Activated CD4-positive, alpha-beta T cell treated with anti-CD3 and anti-CD28 coated beads, Interleukin-2, amount 10 ng/mL, durations not matched to agents 24 days and 14 days (primary cell): Measurements from ENCODE around the gene GPNMB. TPM values are rescaled to one million over a fixed set of nuclear protein-coding genes. Genes with fewer than 3 reads are reported as not detected.
"Not testable (repeated sequence)": the region's sequence is repeated elsewhere in the genome, so short reads cannot be mapped to it uniquely, and the experiment has no call there.

Source experiments
- DNase-seq: peaks from one replicate; pipeline ENCODE4 v3.0.0; 2022
- H3K27ac Mint-ChIP-seq: one replicate; pipeline ENCODE4 v1.8.0; 2022; ENCODE audit warnings: mild to moderate bottlenecking, mixed read lengths
- H3K27me3 Mint-ChIP-seq: one replicate; pipeline ENCODE4 v1.8.0; 2022; ENCODE audit warnings: mixed read lengths
- H3K36me3 Mint-ChIP-seq: one replicate; pipeline ENCODE4 v1.8.0; 2022; ENCODE audit warnings: low read depth, mild to moderate bottlenecking, mixed read lengths
- H3K4me1 Mint-ChIP-seq: one replicate; pipeline ENCODE4 v1.8.0; 2021; ENCODE audit warnings: mixed read lengths
- H3K4me3 Mint-ChIP-seq: one replicate; pipeline ENCODE4 v1.8.0; 2022; ENCODE audit warnings: mild to moderate bottlenecking, moderate library complexity, mixed read lengths
- H3K9me3 Mint-ChIP-seq: one replicate; pipeline ENCODE4 v1.8.0; 2021; ENCODE audit warnings: mixed read lengths
- intact Hi-C: fragments of 100-400 bp; cut with micrococcal nuclease; formaldehyde crosslinking; loops from one replicate; pipeline ENCODE4 v1.15.1; 2023
- total RNA-seq: library from RNA; stranded (reverse); gene quantifications from 2 replicates; pipeline ENCODE4 v1.2.3, GENCODE V29; 2022

The GPNMB gene
- 0.95 and 1.3 TPM in 2 replicates for total RNA-seq

DNA sequence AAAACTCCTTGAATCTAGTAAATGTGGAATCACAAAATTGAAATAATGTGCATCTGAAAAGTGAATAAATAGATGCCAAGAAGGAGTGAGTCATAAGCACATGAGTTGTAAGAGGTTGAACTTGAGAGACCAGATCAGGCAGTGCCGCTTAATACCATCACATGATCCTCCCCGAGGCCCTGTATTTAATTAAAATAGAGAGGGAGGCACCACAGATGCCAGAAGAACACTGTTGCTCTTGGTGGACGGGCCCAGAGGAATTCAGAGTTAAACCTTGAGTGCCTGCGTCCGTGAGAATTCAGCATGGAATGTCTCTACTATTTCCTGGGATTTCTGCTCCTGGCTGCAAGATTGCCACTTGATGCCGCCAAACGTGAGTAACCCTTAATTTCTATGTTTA lies at the start of gene GPNMB:
GPNMB (plus strand) TSS at position 221 of the 400 bp plus-strand sequence; CDS start at position 304, 83 bp downstream.
- Mint-ChIP-seq H3K4me1 (peaks cover 2% of the 10 kb centered on the region), H3K27me3 (peaks cover 69% of the 10 kb centered on the region), H3K4me3 (peak within 1 kb of the TSS; percentile 28), H3K36me3 (no peaks in the 10 kb centered on the region), H3K27ac (no peak within 1 kb of the TSS), H3K9me3 (peaks cover 9% of the 10 kb centered on the region)
- no peak for DNase-seq
- intact Hi-C loops: no loop called here

DNA sequence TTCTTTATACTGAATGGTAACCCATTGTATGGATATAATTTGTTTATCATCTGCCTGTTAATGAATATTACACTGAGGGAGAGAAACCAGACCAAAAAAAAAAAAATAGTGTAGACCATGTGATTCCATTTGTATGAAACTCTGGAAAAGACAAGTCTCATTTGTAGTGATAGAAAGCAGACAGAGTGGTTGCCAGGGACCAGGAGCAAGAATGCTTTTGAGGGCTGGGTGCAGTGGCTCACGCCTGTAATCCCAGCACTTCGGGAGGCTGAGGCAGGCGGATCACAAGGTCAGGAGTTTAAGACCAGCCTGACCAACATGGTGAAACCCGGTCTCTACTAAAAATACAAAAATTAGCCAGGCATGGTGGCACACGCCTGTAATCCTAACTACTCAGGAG lies 48.8 kb upstream of the GPNMB start:
- intact Hi-C loops, H3K4me3 Mint-ChIP-seq, H3K4me1 Mint-ChIP-seq, H3K9me3 Mint-ChIP-seq, DNase-seq, H3K27me3 Mint-ChIP-seq, H3K27ac Mint-ChIP-seq: not testable (repeated sequence)
- peaks cover 44% of the 10 kb centered on the region for H3K36me3 Mint-ChIP-seq

DNA sequence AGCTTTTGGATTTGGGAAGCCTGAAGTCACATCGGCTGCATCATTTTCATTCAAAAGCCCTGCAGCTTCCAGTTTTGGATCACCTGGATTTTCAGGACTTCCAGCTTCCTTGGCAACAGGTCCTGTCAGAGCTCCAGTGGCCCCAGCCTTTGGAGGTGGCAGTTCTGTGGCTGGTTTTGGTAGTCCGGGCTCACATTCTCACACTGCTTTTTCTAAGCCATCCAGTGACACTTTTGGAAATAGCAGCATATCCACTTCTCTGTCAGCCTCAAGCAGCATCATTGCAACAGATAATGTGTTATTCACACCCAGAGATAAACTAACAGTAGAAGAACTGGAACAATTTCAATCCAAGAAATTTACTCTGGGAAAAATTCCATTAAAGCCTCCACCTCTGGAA lies 46.2 kb upstream of the GPNMB start:
- H3K4me3 Mint-ChIP-seq: no peak overlapping the region
- intact Hi-C loops: no loop called here
- H3K4me1 Mint-ChIP-seq: peaks cover 2% of the 10 kb centered on the region
- peaks cover 6% of the 10 kb centered on the region for H3K27me3 Mint-ChIP-seq
- peaks cover 53% of the 10 kb centered on the region for H3K36me3 Mint-ChIP-seq
- no peaks in the 10 kb centered on the region for H3K9me3 Mint-ChIP-seq
- H3K27ac Mint-ChIP-seq: no peak overlapping the region
- no peak for DNase-seq

DNA sequence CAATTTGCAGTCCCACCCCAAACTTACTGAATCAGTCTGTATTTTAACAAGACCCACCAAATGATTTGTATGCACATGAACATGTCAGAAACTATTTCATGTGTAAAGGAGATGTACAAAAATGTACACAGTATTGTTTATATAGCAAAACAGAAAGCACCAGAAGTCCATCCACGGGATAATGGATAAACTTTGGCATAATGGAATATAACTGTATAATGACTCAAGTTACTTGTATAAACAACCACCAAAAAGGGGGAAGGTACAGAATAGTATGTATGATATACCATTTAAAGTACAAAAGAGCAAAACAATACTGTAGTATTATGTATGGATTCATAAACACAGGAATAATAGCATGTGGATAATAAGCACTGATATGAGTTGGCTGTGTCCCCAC lies 42.3 kb upstream of the GPNMB start:
- peaks cover 43% of the 10 kb centered on the region for H3K36me3 Mint-ChIP-seq
- intact Hi-C loops: no loop called here

DNA sequence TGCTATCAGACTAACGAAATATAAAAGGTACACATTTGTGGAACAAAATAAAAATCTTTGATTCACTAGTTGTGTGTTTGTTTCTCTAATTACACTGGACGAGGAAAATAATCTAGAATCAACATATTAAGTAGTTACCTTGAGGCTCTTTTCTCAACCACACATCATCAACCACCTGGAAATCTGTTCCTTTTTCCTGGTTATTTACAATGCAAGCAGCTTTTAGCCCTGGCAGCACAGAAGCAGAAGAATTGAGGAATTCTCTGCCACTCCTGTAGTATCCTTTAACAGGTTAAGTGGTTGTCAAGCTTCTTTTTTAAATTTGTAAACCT lies 41.0 kb upstream of the GPNMB start:
- H3K27ac Mint-ChIP-seq: no peak overlapping the region
- H3K27me3 Mint-ChIP-seq: peaks cover 31% of the 10 kb centered on the region
- H3K36me3 Mint-ChIP-seq: peaks cover 34% of the 10 kb centered on the region
- intact Hi-C loops: no loop called here
- DNase-seq: no peak
- no peaks in the 10 kb centered on the region for H3K4me1 Mint-ChIP-seq
- H3K4me3 Mint-ChIP-seq: peak overlapping the region; percentile 28
- no peaks in the 10 kb centered on the region for H3K9me3 Mint-ChIP-seq

More for the DNA sequence above, 42.3 kb upstream of the GPNMB start:
- Mint-ChIP-seq H3K4me1 (no peaks in the 10 kb centered on the region), H3K9me3 (no peaks in the 10 kb centered on the region), H3K27me3 (peaks cover 31% of the 10 kb centered on the region), H3K27ac (no peak overlapping the region), H3K4me3 (no peak overlapping the region)
- no peak for DNase-seq

DNA sequence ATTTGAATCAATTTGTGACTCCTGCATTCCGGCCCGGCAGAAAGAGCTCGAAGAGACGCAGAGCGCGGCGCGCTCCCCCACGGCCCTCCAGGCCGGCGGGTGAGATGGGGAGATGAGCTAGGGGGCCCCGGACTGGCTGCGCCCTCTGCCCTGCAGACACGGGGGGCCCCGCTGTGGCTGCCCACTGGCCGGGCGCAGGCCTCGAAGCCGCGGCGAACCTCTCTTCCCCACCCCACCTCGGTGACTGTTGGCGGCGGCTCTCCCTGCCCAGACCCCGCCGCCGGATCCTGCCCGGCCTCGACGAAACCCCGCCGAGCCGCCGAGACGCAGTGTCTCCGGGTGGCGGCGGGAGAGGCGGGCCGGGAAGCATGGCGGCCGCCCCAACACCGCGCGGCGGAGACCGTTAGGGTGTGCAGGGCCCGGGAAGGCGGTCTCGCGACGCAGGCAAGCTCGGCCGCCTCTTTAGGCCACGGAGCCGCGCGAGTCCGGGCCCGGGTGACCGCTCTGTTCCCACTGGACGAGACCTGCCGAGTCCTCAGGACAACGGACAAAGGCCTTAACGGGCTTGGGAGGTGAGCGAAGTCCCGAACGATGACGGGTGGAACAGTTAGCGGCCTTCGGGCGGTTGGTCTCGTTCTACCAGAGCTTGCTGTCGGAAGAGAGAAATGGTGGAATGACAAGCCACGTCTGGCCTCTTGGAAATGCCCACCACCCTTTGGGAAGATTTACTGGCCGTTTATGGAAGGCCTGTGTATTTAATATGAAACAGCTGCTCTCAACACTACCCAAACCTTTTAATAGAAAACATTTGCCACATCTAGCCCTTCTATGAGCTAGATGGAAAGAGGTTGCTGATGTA lies 40.4 kb upstream of the GPNMB start:
- H3K4me1 Mint-ChIP-seq: no peaks in the 10 kb centered on the region
- H3K9me3 Mint-ChIP-seq: no peaks in the 10 kb centered on the region
- H3K27ac Mint-ChIP-seq: no peak overlapping the region
- intact Hi-C loops: no loop called here
- peaks cover 31% of the 10 kb centered on the region for H3K27me3 Mint-ChIP-seq
- peaks cover 33% of the 10 kb centered on the region for H3K36me3 Mint-ChIP-seq
- peak overlapping the region; percentile 28 for H3K4me3 Mint-ChIP-seq
- DNase-seq: no peak

DNA sequence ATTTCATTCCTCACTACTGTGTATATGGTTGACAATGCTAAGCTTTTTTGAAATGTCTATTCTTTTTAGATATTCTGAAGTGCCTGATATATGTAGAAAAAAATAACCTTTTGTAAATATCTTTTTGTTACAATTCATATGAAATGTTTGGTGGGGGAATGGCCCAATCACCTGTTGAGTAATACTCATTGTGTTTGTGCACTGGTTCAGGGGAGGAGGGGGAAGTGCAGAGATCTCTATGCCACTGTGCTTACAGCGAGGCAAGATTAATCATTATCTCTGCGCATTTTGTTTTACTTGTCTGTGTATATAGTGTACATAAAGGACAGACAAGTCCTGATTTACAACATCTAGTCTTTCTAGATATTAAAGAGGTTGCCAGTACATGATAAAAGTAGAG lies 39.6 kb upstream of the GPNMB start:
- intact Hi-C loops: no loop called here
- H3K4me3 Mint-ChIP-seq: no peak overlapping the region
- no peak for DNase-seq
- peaks cover 31% of the 10 kb centered on the region for H3K27me3 Mint-ChIP-seq
- H3K27ac Mint-ChIP-seq: no peak overlapping the region
- no peaks in the 10 kb centered on the region for H3K4me1 Mint-ChIP-seq
- peaks cover 26% of the 10 kb centered on the region for H3K36me3 Mint-ChIP-seq
- no peaks in the 10 kb centered on the region for H3K9me3 Mint-ChIP-seq

DNA sequence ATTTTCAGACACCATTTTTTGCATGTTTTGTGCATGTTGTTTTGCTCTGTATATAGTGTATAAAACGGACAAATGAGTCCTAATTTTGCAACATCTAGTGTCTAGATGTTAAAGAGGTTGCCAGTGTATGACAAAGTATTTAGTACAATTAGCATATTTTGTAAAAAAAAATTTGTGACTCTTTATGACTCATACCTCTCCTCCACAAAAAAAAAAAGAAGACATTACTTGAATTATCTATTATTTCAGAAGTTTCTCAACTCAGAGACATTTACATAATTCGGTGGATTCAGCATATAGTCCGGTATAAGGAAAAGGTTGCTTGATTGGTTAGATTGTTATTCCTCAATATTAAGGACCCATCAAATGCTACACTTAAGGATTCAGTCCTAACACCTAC lies 38.7 kb upstream of the GPNMB start:
- H3K27me3 Mint-ChIP-seq: peaks cover 36% of the 10 kb centered on the region
- no peak overlapping the region for H3K27ac Mint-ChIP-seq
- H3K4me1 Mint-ChIP-seq: no peaks in the 10 kb centered on the region

DNA sequence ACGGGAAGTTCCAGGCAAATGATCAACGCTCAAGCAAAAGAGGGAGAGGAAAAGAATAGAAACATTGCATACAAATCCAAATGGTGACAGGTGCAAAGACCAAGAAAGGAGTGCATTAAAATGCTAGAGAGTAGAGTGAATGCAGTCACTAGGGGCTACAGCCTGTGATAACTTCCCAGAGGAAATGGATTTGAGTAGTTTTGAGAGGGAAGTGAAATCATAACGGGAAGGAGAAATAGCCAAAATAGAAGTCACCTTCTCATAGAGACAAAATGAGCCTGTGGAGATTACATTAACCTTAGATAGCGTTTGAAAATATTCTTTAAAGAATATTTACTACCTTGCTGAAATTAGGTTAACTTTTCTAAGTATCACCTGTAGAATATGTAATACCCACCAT lies 38.3 kb upstream of the GPNMB start:
- Mint-ChIP-seq H3K4me1 (no peaks in the 10 kb centered on the region), H3K9me3 (no peaks in the 10 kb centered on the region), H3K4me3 (no peak overlapping the region), H3K27me3 (peaks cover 36% of the 10 kb centered on the region), H3K36me3 (peaks cover 20% of the 10 kb centered on the region), H3K27ac (no peak overlapping the region)
- intact Hi-C loops: no loop called here
- no peak for DNase-seq

More for the DNA sequence above, 38.7 kb upstream of the GPNMB start:
- H3K4me3 Mint-ChIP-seq: no peak overlapping the region
- no peak for DNase-seq
- H3K9me3 Mint-ChIP-seq: no peaks in the 10 kb centered on the region
- intact Hi-C loops: no loop called here
- peaks cover 23% of the 10 kb centered on the region for H3K36me3 Mint-ChIP-seq

DNA sequence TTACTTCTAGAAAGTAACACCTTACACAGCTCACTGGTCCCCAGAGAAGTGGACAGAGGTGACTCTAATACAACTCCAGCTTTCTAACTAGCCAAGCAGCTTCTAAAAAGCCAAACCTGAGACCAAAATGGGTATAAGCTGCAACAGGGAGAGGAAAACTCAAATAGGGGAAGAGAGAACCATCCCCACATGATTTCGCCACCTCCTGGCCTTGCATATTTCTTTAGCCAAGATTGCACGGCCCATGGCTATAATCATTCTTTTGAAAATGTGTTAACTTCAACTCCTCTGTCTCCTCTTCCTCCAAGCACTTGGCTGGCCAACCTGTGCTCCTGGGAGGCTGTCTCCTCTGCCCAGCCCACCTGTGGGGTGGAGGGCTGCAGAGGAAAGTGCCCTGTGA lies 36.1 kb upstream of the GPNMB start:
- intact Hi-C loops: no loop called here
- peaks cover 5% of the 10 kb centered on the region for H3K36me3 Mint-ChIP-seq
- H3K9me3 Mint-ChIP-seq: no peaks in the 10 kb centered on the region
- no peak overlapping the region for H3K27ac Mint-ChIP-seq
- no peak overlapping the region for H3K4me3 Mint-ChIP-seq
- peaks cover 28% of the 10 kb centered on the region for H3K27me3 Mint-ChIP-seq
- no peaks in the 10 kb centered on the region for H3K4me1 Mint-ChIP-seq
- no peak for DNase-seq

DNA sequence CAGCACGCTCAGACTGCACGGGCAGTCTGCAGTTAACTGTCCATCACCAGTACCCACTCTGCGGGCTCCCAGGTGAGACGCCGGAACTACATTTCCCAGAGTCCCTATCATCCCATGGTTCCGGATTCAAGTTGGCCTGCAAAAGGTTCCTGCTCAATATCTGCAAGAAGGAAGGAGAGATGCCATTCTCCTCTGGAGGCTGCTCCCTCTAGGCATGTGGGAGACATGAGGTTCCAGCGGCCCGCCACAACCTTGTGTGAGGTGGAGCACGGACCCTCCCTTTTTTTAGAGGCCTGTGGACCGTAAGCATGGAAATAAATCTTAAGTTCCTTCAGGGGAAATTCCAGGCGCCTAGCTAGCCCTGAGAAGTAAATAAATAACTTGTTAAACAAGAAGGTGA lies 35.0 kb upstream of the GPNMB start:
- Mint-ChIP-seq H3K4me1 (no peaks in the 10 kb centered on the region), H3K27me3 (peaks cover 23% of the 10 kb centered on the region), H3K27ac (no peak overlapping the region), H3K9me3 (no peaks in the 10 kb centered on the region), H3K4me3 (no peak overlapping the region), H3K36me3 (peaks cover 2% of the 10 kb centered on the region)
- DNase-seq: no peak
- intact Hi-C loops: no loop called here

DNA sequence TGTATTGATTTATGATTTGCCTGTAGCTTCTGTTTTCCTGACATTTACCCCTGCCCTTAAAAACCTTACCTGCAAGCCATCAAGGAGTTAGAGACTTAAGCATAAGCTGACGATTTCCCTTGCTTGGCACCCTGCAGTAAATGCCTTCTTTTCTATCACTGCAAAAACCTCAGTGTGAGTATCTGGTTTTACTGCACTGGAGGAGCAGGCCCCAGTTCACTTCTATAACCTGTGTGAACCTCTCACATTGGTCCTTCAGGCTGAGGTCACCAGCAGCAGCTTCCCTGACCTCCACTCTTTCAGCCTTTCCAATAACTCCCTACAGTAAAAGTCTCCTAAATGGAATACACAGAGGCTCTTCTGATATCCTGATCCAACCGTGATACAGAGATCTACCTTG lies 34.2 kb upstream of the GPNMB start:
- peaks cover 15% of the 10 kb centered on the region for H3K27me3 Mint-ChIP-seq
- H3K4me3 Mint-ChIP-seq: no peak overlapping the region
- no peaks in the 10 kb centered on the region for H3K9me3 Mint-ChIP-seq
- no peak for DNase-seq
- intact Hi-C loops: no loop called here
- no peak overlapping the region for H3K27ac Mint-ChIP-seq
- H3K4me1 Mint-ChIP-seq: no peaks in the 10 kb centered on the region
- H3K36me3 Mint-ChIP-seq: no peaks in the 10 kb centered on the region

DNA sequence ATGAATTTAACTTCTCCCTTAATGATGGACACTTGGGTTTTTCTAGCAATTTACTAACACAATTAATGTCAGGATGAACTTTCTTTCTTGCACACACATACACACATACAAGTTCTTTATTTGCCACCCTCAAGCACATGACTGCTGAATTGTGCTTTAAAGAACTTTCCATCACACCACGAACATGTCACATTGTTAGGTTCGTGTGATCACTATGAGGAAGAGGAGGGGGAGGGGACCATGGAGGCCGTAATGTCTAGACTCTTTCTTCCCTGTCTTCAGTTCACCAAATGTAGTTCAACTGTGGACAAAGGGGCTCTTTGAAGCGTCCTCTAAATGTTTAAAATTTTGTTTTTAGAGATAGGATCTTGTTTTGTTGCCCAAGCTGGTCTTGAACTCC lies 33.7 kb upstream of the GPNMB start:
- Mint-ChIP-seq H3K27ac (no peak overlapping the region), H3K9me3 (no peaks in the 10 kb centered on the region), H3K27me3 (peaks cover 12% of the 10 kb centered on the region), H3K4me1 (no peaks in the 10 kb centered on the region), H3K36me3 (no peaks in the 10 kb centered on the region), H3K4me3 (no peak overlapping the region)
- no peak for DNase-seq
- intact Hi-C loops: no loop called here

DNA sequence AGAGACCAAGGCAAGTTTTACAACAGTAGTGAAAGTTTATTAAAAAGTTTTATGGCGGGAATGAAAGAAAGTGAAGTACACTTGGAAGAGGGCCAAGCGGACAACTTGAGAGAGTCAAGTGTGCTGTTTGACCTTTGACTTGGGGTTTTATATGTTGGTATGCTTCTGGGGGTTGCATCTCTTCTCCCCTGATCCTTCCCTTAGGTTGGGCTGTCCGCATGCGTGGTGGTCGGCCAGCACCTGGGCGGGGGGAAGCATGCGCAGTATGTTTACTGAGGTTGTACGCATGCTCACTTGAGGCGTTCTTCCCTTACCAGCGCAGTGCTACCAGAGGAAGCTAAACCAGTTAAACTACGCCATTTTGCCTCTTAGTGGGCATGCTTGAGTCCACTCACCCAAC lies 32.8 kb upstream of the GPNMB start:
- intact Hi-C loops: no loop called here
- Mint-ChIP-seq H3K36me3 (no peaks in the 10 kb centered on the region), H3K4me1 (no peaks in the 10 kb centered on the region), H3K9me3 (no peaks in the 10 kb centered on the region), H3K4me3 (no peak overlapping the region), H3K27me3 (peaks cover 10% of the 10 kb centered on the region), H3K27ac (no peak overlapping the region)
- no peak for DNase-seq

DNA sequence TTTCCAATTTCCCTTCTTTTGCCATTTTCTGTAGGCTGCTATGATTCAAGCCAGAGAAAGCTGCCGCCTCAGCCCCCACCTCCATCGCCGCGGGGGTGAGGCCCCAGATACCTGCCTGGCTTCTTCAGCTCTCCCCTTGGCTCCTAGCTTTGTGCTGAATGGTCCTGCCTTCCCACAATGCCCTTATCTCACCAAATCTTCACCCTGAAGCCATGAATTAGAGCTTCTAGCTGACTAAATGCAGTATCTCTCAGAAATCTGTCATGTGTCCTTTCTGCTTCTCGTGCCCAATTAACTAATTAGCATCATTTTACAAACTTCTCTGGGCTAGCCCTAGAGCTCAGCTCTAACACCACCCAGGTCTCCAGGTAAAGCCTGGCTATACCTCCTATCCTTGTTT lies 32.2 kb upstream of the GPNMB start:
- DNase-seq: no peak
- H3K36me3 Mint-ChIP-seq: no peaks in the 10 kb centered on the region
- H3K4me1 Mint-ChIP-seq: no peaks in the 10 kb centered on the region
- H3K27ac Mint-ChIP-seq: no peak overlapping the region
- H3K9me3 Mint-ChIP-seq: no peaks in the 10 kb centered on the region
- intact Hi-C loops: no loop called here
- H3K27me3 Mint-ChIP-seq: peaks cover 11% of the 10 kb centered on the region
- H3K4me3 Mint-ChIP-seq: no peak overlapping the region
